PC-3 (cell line): Measurements from ENCODE around the gene NT5DC1. TPM values are rescaled to one million over a fixed set of nuclear protein-coding genes. Genes with fewer than 3 reads are reported as not detected.

ENCODE experiments used
- ATAC-seq: fragments of 200-7000 bp; cut with Tn5 transposase; 2 replicates; pipeline ENCODE4 v1.9.1; 2020; ENCODE audit warnings: mild to moderate bottlenecking, moderate library complexity
- BruUV-seq: library from RNA; stranded (reverse); fragments of 400-500 nt; replicated peaks from 2 replicates; lab custom pipeline; 2021; lab: Mats Ljungman, UMichigan
- CTCF ChIA-PET: fragments of 300-600 bp; sonication (Branson Sonifier 250); formaldehyde crosslinking; loops from one replicate; lab custom pipeline; 2022; ENCODE audit warnings: antibody characterized with exemption; lab: Charles Lee
- POLR2A ChIA-PET: fragments of 300-600 bp; sonication (Branson Sonifier 250); formaldehyde crosslinking; loops from one replicate; lab custom pipeline; 2022; ENCODE audit warnings: antibody characterized with exemption; ENCODE audit not compliant: unreplicated experiment; lab: Charles Lee
- DNase-seq: peaks from one replicate; pipeline ENCODE4 v3.0.0-alpha.2; 2015
- H2AFZ ChIP-seq: fragments of 300-600 bp; sonication (generic); 2 replicates; pipeline ENCODE4 v1.6.0; 2016; ENCODE audit warnings: antibody characterized with exemption, low read length
- H3F3A ChIP-seq: fragments of 300-600 bp; sonication (generic); one replicate; pipeline ENCODE4 v1.6.0; 2017; ENCODE audit warnings: antibody characterized with exemption, low read length, control low read depth, mild to moderate bottlenecking; ENCODE audit not compliant: unreplicated experiment
- H3K27ac ChIP-seq: fragments of 300-600 bp; sonication (generic); 2 replicates; pipeline ENCODE4 v1.5.1; 2016; ENCODE audit warnings: mild to moderate bottlenecking, low read length
- H3K27me3 ChIP-seq: fragments of 300-600 bp; sonication (generic); 2 replicates; pipeline ENCODE4 v1.6.1; 2016; ENCODE audit warnings: low read length, mixed read lengths
- H3K36me3 ChIP-seq: fragments of 300-600 bp; sonication (generic); 2 replicates; pipeline ENCODE4 v1.6.1; 2016; ENCODE audit warnings: low read depth, mixed run types, low read length, mixed read lengths
- H3K4me1 ChIP-seq: fragments of 300-600 bp; sonication (generic); 2 replicates; pipeline ENCODE4 v1.5.1; 2016; ENCODE audit warnings: low read length; ENCODE audit not compliant: insufficient read depth
- H3K4me2 ChIP-seq: fragments of 300-600 bp; sonication (generic); 2 replicates; pipeline ENCODE4 v1.6.0; 2016; ENCODE audit warnings: low read length
- H3K4me3 ChIP-seq: fragments of 300-600 bp; sonication (generic); 2 replicates; pipeline ENCODE4 v1.5.1; 2016; ENCODE audit warnings: mild to moderate bottlenecking, low read length, mixed read lengths
- H3K79me2 ChIP-seq: fragments of 300-600 bp; sonication (generic); 2 replicates; pipeline ENCODE4 v1.6.1; 2017; ENCODE audit warnings: low read length, mixed read lengths
- H3K9ac ChIP-seq: fragments of 300-600 bp; sonication (generic); 2 replicates; pipeline ENCODE4 v1.6.0; 2016; ENCODE audit warnings: mild to moderate bottlenecking, low read length
- H3K9me2 ChIP-seq: fragments of 300-600 bp; sonication (generic); replicated peaks from 2 replicates; pipeline ENCODE4 v1.6.1; 2016; ENCODE audit warnings: mixed run types, low read length, mixed read lengths
- H3K9me3 ChIP-seq: fragments of 300-600 bp; sonication (generic); 2 replicates; pipeline ENCODE4 v1.6.1; 2016; ENCODE audit warnings: low read length, mixed read lengths
- H4K20me1 ChIP-seq: fragments of 300-600 bp; sonication (generic); 2 replicates; pipeline ENCODE4 v1.6.1; 2016; ENCODE audit warnings: low read length, mixed read lengths
- EZH2 ChIP-seq: fragments of 300-600 bp; sonication (generic); IDR thresholded peaks from one replicate; pipeline ENCODE4 v1.6.1; 2017; ENCODE audit warnings: antibody characterized with exemption, mild to moderate bottlenecking, low read length; ENCODE audit not compliant: unreplicated experiment
- EZH2phosphoT487 ChIP-seq: fragments of 300-600 bp; sonication (generic); IDR thresholded peaks from 2 replicates; pipeline ENCODE4 v1.6.1; 2018; ENCODE audit warnings: mild to moderate bottlenecking, antibody characterized with exemption, low read length, borderline replicate concordance
- intact Hi-C: fragments of 100-400 bp; cut with micrococcal nuclease; formaldehyde crosslinking; loops from 2 replicates; pipeline ENCODE4 v1.9.0; 2023
- total RNA-seq: library from RNA; depleted of rRNA; stranded (reverse); fragments of >200 nt; gene quantifications from 2 replicates; pipeline ENCODE4 v1.2.3, GENCODE V29; 2014
- TF ChIP-seq, protein P1 (sequence below): fragments of 300-600 bp; sonication (generic); conservative IDR thresholded peaks from 2 replicates; pipeline ENCODE4 v1.5.1; 2017; ENCODE audit warnings: antibody characterized with exemption, low read depth, mild to moderate bottlenecking, low read length

The NT5DC1 gene
- total RNA-seq, 1 experiment from 2014 or later, result 11.3 TPM

GRCh38 chr6:116291701-116292396 is 191.2 kb downstream of the NT5DC1 start:
- H3K27ac ChIP-seq, result no peak overlapping the region
- H3K4me1 ChIP-seq, result no peaks in the 10 kb centered on the region
- TF ChIP-seq, protein P1, sequence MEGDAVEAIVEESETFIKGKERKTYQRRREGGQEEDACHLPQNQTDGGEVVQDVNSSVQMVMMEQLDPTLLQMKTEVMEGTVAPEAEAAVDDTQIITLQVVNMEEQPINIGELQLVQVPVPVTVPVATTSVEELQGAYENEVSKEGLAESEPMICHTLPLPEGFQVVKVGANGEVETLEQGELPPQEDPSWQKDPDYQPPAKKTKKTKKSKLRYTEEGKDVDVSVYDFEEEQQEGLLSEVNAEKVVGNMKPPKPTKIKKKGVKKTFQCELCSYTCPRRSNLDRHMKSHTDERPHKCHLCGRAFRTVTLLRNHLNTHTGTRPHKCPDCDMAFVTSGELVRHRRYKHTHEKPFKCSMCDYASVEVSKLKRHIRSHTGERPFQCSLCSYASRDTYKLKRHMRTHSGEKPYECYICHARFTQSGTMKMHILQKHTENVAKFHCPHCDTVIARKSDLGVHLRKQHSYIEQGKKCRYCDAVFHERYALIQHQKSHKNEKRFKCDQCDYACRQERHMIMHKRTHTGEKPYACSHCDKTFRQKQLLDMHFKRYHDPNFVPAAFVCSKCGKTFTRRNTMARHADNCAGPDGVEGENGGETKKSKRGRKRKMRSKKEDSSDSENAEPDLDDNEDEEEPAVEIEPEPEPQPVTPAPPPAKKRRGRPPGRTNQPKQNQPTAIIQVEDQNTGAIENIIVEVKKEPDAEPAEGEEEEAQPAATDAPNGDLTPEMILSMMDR, result no peak
- TF ChIP-seq EZH2 (no peak), EZH2phosphoT487 (no peak)
- no peaks in the 10 kb centered on the region for H3K27me3 ChIP-seq
- ATAC-seq, result no peak
- intact Hi-C loops, result no loop called here
- H3K9me3 ChIP-seq, result no peaks in the 10 kb centered on the region
- CTCF ChIA-PET, result no interaction called here
- no peaks in the 10 kb centered on the region for H3K9me2 ChIP-seq
- no peaks in the 10 kb centered on the region for H4K20me1 ChIP-seq
- no peaks in the 10 kb centered on the region for H3F3A ChIP-seq
- POLR2A ChIA-PET, result no interaction called here
- DNase-seq, result no peak
- H3K4me2 ChIP-seq, result no peak overlapping the region
- H3K36me3 ChIP-seq, result no peaks in the 10 kb centered on the region
- BruUV-seq, result no TSS peak
- no peaks in the 10 kb centered on the region for H3K79me2 ChIP-seq
- H3K9ac ChIP-seq, result no peak overlapping the region
- H3K4me3 ChIP-seq, result no peak overlapping the region
- no peak overlapping the region for H2AFZ ChIP-seq

- Histone ChIP-seq H3K9ac (no peak overlapping the region), H2AFZ (no peak overlapping the region), H4K20me1 (no peaks in the 10 kb centered on the region), H3K9me2 (no peaks in the 10 kb centered on the region), H3K27ac (no peak overlapping the region), H3K4me3 (no peak overlapping the region), H3K4me2 (no peak overlapping the region), H3K9me3 (no peaks in the 10 kb centered on the region), H3K27me3 (no peaks in the 10 kb centered on the region), H3K79me2 (no peaks in the 10 kb centered on the region), H3F3A (no peaks in the 10 kb centered on the region), H3K36me3 (no peaks in the 10 kb centered on the region), H3K4me1 (no peaks in the 10 kb centered on the region)
- intact Hi-C loops, result no loop called here
- no TSS peak for BruUV-seq
- ChIA-PET CTCF (no interaction called here), POLR2A (no interaction called here)
- ATAC-seq (no peak), DNase-seq (no peak)
- TF ChIP-seq EZH2phosphoT487 (no peak), EZH2 (no peak)
- TF ChIP-seq, protein P1, result no peak
Measured at GRCh38 chr6:116292553-116292952, 191.9 kb downstream of the NT5DC1 start.

DNA sequence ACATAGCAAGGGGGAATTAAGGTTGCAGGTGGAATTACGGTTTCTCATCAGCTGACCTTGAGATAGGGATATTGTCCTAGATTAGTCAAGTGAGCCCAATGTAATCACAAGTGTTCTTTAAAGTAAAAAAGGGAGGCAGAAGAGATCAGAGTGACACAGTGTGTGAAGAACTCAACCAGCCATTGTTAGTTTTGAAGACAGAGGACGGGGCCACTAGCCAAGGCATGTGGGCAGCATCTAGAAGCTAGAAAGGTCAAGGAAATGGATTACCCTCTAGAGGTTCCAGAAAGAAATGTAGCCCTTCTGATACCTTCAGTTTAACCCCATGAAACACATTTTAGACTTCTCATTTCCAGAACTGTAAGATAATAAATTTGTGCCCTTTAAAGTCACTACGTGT is 197.6 kb downstream of the NT5DC1 start:
- no peaks in the 10 kb centered on the region for H3K36me3 ChIP-seq

More for the DNA sequence above, 197.6 kb downstream of the NT5DC1 start:
- Histone ChIP-seq H3K79me2 (no peaks in the 10 kb centered on the region), H2AFZ (no peak overlapping the region), H3K27ac (no peak overlapping the region), H3K4me3 (no peak overlapping the region), H3K9me3 (no peaks in the 10 kb centered on the region), H3K4me1 (no peaks in the 10 kb centered on the region), H3K9me2 (no peaks in the 10 kb centered on the region), H4K20me1 (no peaks in the 10 kb centered on the region), H3K9ac (no peak overlapping the region), H3K4me2 (no peak overlapping the region), H3F3A (no peaks in the 10 kb centered on the region), H3K27me3 (no peaks in the 10 kb centered on the region)
- DNase-seq, result no peak
- POLR2A ChIA-PET, result no interaction called here
- CTCF ChIA-PET, result no interaction called here
- intact Hi-C loops, result no loop called here
- BruUV-seq, result no TSS peak
- no peak for ATAC-seq
- TF ChIP-seq EZH2 (no peak), EZH2phosphoT487 (no peak)
- TF ChIP-seq, protein P1, result no peak
